HG03159 (cell line): ENCODE data around the gene SCGB1D4.
"Not testable (repeated sequence)": the region's sequence is repeated elsewhere in the genome, so short reads cannot be mapped to it uniquely, and the experiment has no call there.

ENCODE experiments used
- ATAC-seq: cut with Tn5 transposase; IDR thresholded peaks from one replicate; pipeline ENCODE4 v1.9.1; 2021; ENCODE audit warnings: mild to moderate bottlenecking, moderate library complexity; ENCODE audit not compliant: unreplicated experiment

Gene SCGB1D4, protein sequence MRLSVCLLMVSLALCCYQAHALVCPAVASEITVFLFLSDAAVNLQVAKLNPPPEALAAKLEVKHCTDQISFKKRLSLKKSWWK

DNA sequence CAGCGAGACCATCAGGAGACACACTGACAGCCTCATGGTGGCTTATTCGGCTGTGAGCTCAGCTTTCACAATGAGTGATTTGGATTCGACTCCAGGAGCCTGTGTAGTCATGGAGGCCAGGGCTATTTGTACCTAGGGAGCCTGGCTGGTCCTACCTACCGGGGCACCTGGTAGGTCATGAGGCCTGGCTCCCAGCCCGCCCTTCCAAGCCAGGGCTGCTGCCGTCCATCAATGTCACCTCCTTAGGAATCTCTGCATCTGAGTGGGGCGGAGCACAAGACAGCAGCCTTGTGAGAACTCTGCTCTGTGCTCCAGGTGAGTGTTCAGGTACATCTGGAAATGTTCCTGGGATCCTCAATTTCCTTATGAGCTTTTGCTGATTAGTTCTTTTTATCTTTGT lies at the start of gene SCGB1D4:
TSS of gene SCGB1D4 (minus strand) at position 101 of the 400 bp plus-strand sequence. CDS start at position 36, 65 bp downstream.
- ATAC-seq = no peak

GRCh38 chr11:62345861-62346260 lies 47.0 kb upstream of the SCGB1D4 start:
- no peak for ATAC-seq

- ATAC-seq = no peak
Measured at GRCh38 chr11:62344210-62344609, 45.3 kb upstream of the SCGB1D4 start.

- not testable (repeated sequence) for ATAC-seq
Measured at GRCh38 chr11:62343646-62344190, 44.8 kb upstream of the SCGB1D4 start.

DNA sequence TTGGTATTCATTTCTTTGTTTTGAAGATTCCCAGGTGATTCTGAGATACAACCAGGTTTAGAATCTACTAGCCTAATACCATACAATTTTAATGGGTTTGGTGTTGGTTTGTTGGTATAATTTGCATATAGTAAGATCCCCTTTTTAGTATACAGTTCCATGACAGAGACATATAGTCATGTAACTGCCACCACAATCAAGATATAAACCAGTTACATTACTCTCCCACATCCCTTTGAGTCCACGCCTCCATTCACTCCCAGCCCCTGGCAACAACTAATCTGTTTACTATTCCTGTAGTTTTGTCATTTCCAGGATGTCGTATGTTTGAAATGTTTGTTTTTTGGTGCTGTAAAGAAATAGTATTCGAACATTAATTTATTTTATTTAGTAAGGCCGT lies 42.7 kb upstream of the SCGB1D4 start:
- no peak for ATAC-seq

- ATAC-seq = no peak
Measured at GRCh38 chr11:62340269-62340901, 41.5 kb upstream of the SCGB1D4 start.

DNA sequence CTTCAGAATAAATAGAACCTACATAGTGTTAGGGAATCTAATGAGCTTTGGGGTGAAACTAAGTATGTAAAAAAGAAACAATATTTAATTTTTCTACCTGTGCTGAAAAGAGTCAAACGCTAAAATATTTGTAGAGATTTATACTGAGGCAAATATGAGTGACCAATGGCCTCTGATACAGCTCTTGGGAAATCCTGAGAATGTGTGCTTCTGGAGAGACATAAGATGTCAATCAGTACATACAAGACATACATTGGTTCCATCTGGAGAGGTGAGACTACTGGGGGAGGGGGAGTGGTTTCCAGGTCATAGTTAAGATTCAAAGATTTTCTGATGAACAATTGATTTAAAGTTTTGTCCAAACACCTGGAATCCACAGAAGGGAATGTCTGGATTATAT lies 39.3 kb upstream of the SCGB1D4 start:
- no peak for ATAC-seq

GRCh38 chr11:62337303-62338181 lies 38.7 kb upstream of the SCGB1D4 start, which contains the start of gene ASRGL1:
TSS of gene ASRGL1 (plus strand) at chr11:62337448. CDS start at chr11:62337978, 530 bp downstream.
- ATAC-seq = no peak

DNA sequence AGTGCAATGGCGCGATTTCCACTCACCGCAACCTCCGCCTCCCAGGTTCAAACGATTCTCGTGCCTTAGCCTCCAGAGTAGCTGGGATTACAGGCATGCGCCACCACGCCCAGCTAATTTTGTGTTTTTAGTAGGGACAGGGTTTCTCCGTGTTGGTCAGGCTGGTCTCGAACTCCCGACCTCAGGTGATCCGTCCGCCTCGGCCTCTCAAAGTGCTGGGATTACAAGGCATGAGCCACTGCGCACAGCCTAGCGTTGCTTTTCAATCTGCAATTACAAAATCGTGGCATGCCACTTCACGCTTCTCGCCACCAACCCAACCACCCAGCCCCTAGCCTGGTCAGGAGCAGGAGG lies 38.1 kb upstream of the SCGB1D4 start:
- not testable (repeated sequence) for ATAC-seq

GRCh38 chr11:62333768-62334167 lies 34.9 kb upstream of the SCGB1D4 start:
- no peak for ATAC-seq

DNA sequence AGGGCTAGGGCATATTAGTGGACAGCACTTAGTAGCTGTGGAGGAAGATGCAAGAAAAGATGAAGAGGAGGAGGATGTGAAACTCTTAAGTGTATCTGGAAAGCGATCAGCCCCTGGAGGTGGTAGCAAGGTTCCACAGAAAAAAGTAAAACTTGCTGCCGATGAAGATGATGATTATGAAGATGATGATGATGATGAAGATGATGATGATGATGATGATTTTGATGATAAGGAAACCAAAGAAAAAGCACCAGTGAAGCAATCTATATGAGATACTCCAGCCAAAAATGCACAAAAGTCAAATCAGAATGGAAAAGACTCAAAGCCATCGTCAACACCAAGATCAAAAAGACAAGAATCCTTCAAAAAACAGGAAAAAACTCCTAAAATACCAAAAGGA lies 32.4 kb upstream of the SCGB1D4 start:
- not testable (repeated sequence) for ATAC-seq

DNA sequence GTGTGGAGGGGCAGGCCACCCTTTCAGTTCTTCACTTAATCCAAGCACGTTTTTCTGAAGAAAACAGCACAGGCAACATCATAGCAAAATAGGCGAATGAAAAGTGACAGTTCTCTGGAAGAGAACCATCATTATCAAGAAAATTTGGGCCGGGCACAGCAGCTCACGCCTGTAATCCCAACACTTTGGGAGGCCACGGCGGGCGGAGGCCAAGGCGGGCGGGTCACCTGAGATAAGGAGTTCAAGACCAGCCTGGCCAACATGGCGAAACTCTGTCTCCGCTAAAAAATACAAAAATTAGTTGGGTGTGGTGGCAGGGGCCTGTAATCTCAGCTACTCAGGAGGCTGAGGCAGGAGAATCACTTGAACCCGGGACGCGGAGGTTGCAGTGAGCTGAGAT lies 28.7 kb upstream of the SCGB1D4 start:
- not testable (repeated sequence) for ATAC-seq

GRCh38 chr11:62326719-62327118 lies 27.8 kb upstream of the SCGB1D4 start:
- ATAC-seq = not testable (repeated sequence)

DNA sequence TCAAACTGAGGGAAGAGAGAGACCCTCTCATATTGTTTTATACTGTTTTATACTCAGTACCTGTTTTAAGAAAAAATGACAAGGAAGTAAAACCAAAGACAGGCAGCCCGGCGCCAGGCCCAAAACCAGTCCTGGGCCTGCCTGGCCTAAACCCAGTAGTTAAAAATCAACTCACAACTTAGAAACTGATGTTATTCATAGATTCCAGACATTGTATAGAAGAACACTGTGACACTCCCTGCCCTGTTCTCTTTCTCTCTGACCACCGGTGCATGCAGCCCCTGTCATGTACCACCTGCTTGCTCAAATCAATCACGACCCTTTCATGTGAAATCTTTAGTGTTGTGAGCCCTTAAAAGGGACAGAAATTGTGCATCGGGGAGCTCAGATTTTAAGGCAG lies 26.9 kb upstream of the SCGB1D4 start:
- ATAC-seq = not testable (repeated sequence)

GRCh38 chr11:62324731-62325556 lies 26.1 kb upstream of the SCGB1D4 start:
- no peak for ATAC-seq

GRCh38 chr11:62322524-62322923 lies 23.6 kb upstream of the SCGB1D4 start:
- ATAC-seq = no peak

- no peak for ATAC-seq
Measured at GRCh38 chr11:62315431-62315830, 16.6 kb upstream of the SCGB1D4 start.

DNA sequence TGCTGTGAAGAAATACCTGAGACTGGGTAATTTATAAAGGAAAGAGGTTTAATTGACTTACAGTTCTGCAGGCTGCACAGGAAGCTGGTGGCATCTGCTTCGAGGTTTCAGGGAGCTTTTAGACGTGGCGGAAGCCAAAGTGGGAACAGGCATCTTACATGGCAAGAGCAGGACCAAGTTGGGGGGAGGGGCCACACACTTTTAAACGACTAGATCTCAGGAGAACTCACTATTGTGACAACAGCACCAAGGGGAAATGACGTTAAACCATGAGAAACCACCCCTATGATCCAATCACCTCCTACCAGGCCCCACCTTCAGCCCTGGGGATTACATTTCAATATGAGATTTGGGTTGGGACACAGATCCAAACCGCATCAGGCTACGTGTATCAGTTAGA lies 11.1 kb upstream of the SCGB1D4 start:
- ATAC-seq = no peak

- no peak for ATAC-seq
Measured at GRCh38 chr11:62307950-62308349, 9.1 kb upstream of the SCGB1D4 start.

GRCh38 chr11:62306227-62306626 lies 7.4 kb upstream of the SCGB1D4 start:
- ATAC-seq = no peak

GRCh38 chr11:62295504-62295903 lies 3.4 kb downstream of the SCGB1D4 start:
- ATAC-seq = no peak
